GM23338 (cell line): ENCODE data around the gene OR5H2. TPM values are rescaled to one million over a fixed set of nuclear protein-coding genes. Genes with fewer than 3 reads are reported as not detected.
A peak's percentile ranks its signal among the peaks of the same experiment; 100 is the strongest.

Source experiments
- ATAC-seq: fragments of 200-7000 bp; cut with Tn5 transposase; 3 replicates; pipeline ENCODE4 v1.9.1; 2020
- DNase-seq: peaks from one replicate; pipeline ENCODE4 v3.0.0-alpha.2; 2015; ENCODE audit warnings: low spot score
- H2AFZ ChIP-seq: fragments of 200-600 bp; sonication (generic); 2 replicates; pipeline ENCODE4 v1.8.0; 2016; ENCODE audit warnings: antibody characterized with exemption, mild to moderate bottlenecking, moderate library complexity
- H3F3A ChIP-seq: fragments of 200-600 bp; sonication (generic); replicated peaks from 2 replicates; pipeline ENCODE4 v1.8.0; 2017; ENCODE audit warnings: antibody characterized with exemption, mixed run types, low read depth
- H3K27ac ChIP-seq: fragments of 200-600 bp; sonication (generic); 2 replicates; pipeline ENCODE4 v1.6.1; 2016; ENCODE audit warnings: low read depth
- H3K27me3 ChIP-seq: fragments of 200-600 bp; sonication (generic); 2 replicates; pipeline ENCODE4 v1.8.0; 2016; ENCODE audit warnings: mild to moderate bottlenecking, mixed run types, moderate library complexity; ENCODE audit not compliant: insufficient read depth
- H3K36me3 ChIP-seq: fragments of 200-600 bp; sonication (generic); 2 replicates; pipeline ENCODE4 v1.8.0; 2016; ENCODE audit warnings: mild to moderate bottlenecking; ENCODE audit not compliant: insufficient read depth
- H3K4me1 ChIP-seq: fragments of 200-600 bp; sonication (generic); 2 replicates; pipeline ENCODE4 v1.8.0; 2016; ENCODE audit warnings: mild to moderate bottlenecking, moderate library complexity; ENCODE audit not compliant: insufficient read depth
- H3K4me2 ChIP-seq: fragments of 200-600 bp; sonication (generic); 2 replicates; pipeline ENCODE4 v1.7.1; 2017; ENCODE audit warnings: mixed run types
- H3K4me3 ChIP-seq: fragments of 200-600 bp; sonication (generic); 2 replicates; pipeline ENCODE4 v1.6.1; 2016; ENCODE audit warnings: mixed run types
- H3K79me2 ChIP-seq: fragments of 200-600 bp; sonication (generic); replicated peaks from 2 replicates; pipeline ENCODE4 v1.8.0; 2017; ENCODE audit warnings: mild to moderate bottlenecking; ENCODE audit not compliant: insufficient read depth
- H3K9me2 ChIP-seq: fragments of 200-600 bp; sonication (generic); 2 replicates; pipeline ENCODE4 v1.8.0; 2017; ENCODE audit not compliant: insufficient read depth
- H4K20me1 ChIP-seq: fragments of 200-600 bp; sonication (generic); replicated peaks from 2 replicates; pipeline ENCODE4 v1.8.0; 2017; ENCODE audit warnings: mild to moderate bottlenecking; ENCODE audit not compliant: insufficient read depth
- H3K27ac Mint-ChIP-seq: 2 replicates; pipeline ENCODE4 v1.8.0; 2020; ENCODE audit warnings: inconsistent platforms, mild to moderate bottlenecking, moderate library complexity, mixed read lengths
- H3K27me3 Mint-ChIP-seq: 3 replicates; pipeline ENCODE4 v1.8.0; 2022; ENCODE audit warnings: low read depth, mild to moderate bottlenecking, moderate library complexity, mixed read lengths, inconsistent platforms; ENCODE audit not compliant: insufficient read depth, poor library complexity
- H3K36me3 Mint-ChIP-seq: 3 replicates; pipeline ENCODE4 v1.8.0; 2021; ENCODE audit warnings: low read depth, mild to moderate bottlenecking, inconsistent platforms, moderate library complexity, mixed read lengths
- H3K4me1 Mint-ChIP-seq: 3 replicates; pipeline ENCODE4 v1.8.0; 2020; ENCODE audit warnings: mild to moderate bottlenecking, inconsistent platforms, mixed read lengths
- H3K4me3 Mint-ChIP-seq: 3 replicates; pipeline ENCODE4 v1.8.0; 2021; ENCODE audit warnings: moderate library complexity, mild to moderate bottlenecking, inconsistent platforms, mixed read lengths
- H3K9me3 Mint-ChIP-seq: 3 replicates; pipeline ENCODE4 v1.8.0; 2020; ENCODE audit warnings: moderate library complexity, mild to moderate bottlenecking, inconsistent platforms, mixed read lengths
- CREB1 ChIP-seq: fragments of 250-450 bp; sonication (Bioruptor Pico); IDR thresholded peaks from 2 replicates; pipeline ENCODE4 v1.5.0; 2020; ENCODE audit warnings: low read depth, mild to moderate bottlenecking, moderate library complexity
- CTCF ChIP-seq, 2 experiments: fragments of 200-600 bp in 1 of 2; sonication (generic) in 1 of 2; conservative IDR thresholded peaks; 2 replicates each; pipeline versions ENCODE4 v1.5.1 to v1.6.1; 2016 to 2017; ENCODE audit warnings: antibody characterized with exemption in 2 of 2, low read depth in 2 of 2, mild to moderate bottlenecking in 2 of 2, moderate library complexity in 1 of 2
- EZH2 ChIP-seq: fragments of 200-600 bp; sonication (generic); IDR thresholded peaks from one replicate; pipeline ENCODE4 v1.8.0; 2017; ENCODE audit warnings: antibody characterized with exemption, mild to moderate bottlenecking, low read depth; ENCODE audit not compliant: unreplicated experiment
- EZH2phosphoT487 ChIP-seq: fragments of 200-600 bp; sonication (generic); IDR thresholded peaks from one replicate; pipeline ENCODE4 v1.8.1; 2018; ENCODE audit warnings: antibody characterized with exemption; ENCODE audit not compliant: unreplicated experiment
- JUNB ChIP-seq: IDR thresholded peaks from one replicate; pipeline ENCODE4 v1.6.1; 2016; ENCODE audit warnings: antibody characterized with exemption; ENCODE audit not compliant: unreplicated experiment
- NANOG ChIP-seq: IDR thresholded peaks from 2 replicates; pipeline ENCODE4 v1.6.1; 2016; ENCODE audit warnings: antibody characterized with exemption, borderline replicate concordance
- POLR2AphosphoS5 ChIP-seq: IDR thresholded peaks from 2 replicates; pipeline ENCODE4 v1.6.1; 2016; ENCODE audit warnings: antibody characterized with exemption, low read depth
- REST ChIP-seq: IDR thresholded peaks from one replicate; pipeline ENCODE4 v1.6.1; 2018; ENCODE audit warnings: antibody characterized with exemption; ENCODE audit not compliant: unreplicated experiment
- STAT1 ChIP-seq: IDR thresholded peaks from one replicate; pipeline ENCODE4 v1.6.1; 2016; ENCODE audit warnings: antibody characterized with exemption; ENCODE audit not compliant: unreplicated experiment
- ZNF114 ChIP-seq: fragments of 250-450 bp; sonication (Bioruptor Pico); IDR thresholded peaks from 2 replicates; pipeline ENCODE4 v1.5.0; 2020; ENCODE audit warnings: mild to moderate bottlenecking, moderate library complexity
- ZNF331 ChIP-seq: fragments of 250-450 bp; sonication (Bioruptor Pico); IDR thresholded peaks from 2 replicates; pipeline ENCODE4 v1.5.0; 2020; ENCODE audit warnings: low read depth, mild to moderate bottlenecking, moderate library complexity
- ZNF462 ChIP-seq: fragments of 250-450 bp; sonication (Bioruptor Pico); IDR thresholded peaks from 2 replicates; pipeline ENCODE4 v1.5.0; 2020; ENCODE audit warnings: mild to moderate bottlenecking, moderate library complexity
- polyA plus RNA-seq: library from polyadenylated mRNA; unstranded; fragments of >200 nt; fragmentation: Nextera tagmentation; extraction: Ambion mirVana; gene quantifications from 2 replicates; pipeline ENCODE4 v1.2.1, GENCODE V29; 2016
- total RNA-seq: library from RNA; depleted of rRNA; stranded (reverse); fragments of >200 nt; shearing (Covaris generic); gene quantifications from 2 replicates; pipeline ENCODE4 v1.2.3, GENCODE V29; 2014
- TF ChIP-seq, protein P1 (sequence below): IDR thresholded peaks from 2 replicates; pipeline ENCODE4 v1.6.1; 2016; ENCODE audit warnings: antibody characterized with exemption

Gene OR5H2
- total and polyA plus RNA-seq, 2 experiments from 2014 or later, result 1.1 TPM; not detected in 1

DNA sequence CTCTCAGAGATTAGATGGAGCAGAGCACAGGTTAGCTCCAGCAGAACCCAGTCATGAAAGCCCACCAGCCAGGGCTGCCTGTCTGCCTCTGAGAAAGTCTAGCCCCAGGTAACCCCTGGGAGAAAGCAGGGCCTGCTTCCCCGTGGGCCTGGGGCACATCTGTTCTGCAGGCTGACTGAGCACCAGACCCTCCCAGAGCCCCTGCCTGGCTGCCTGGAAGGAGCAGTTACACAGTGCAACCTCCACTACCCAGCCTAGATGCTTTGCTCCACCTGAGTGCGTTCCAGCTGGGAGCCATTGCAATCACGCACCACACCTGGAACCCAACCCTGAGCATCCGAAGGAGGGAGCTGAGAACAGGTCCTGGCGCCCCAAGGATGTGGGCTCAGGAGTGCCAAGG, 46.6 kb downstream of the OR5H2 start:
- no peak for TF ChIP-seq CTCF (conservative IDR thresholded peaks at IDR 0.05; ENCODE audit: low read depth in 2 of 2)
- no peak for TF ChIP-seq STAT1
- TF ChIP-seq ZNF114 (CRISPR knock-in tag), result no peak
- TF ChIP-seq, protein P1, sequence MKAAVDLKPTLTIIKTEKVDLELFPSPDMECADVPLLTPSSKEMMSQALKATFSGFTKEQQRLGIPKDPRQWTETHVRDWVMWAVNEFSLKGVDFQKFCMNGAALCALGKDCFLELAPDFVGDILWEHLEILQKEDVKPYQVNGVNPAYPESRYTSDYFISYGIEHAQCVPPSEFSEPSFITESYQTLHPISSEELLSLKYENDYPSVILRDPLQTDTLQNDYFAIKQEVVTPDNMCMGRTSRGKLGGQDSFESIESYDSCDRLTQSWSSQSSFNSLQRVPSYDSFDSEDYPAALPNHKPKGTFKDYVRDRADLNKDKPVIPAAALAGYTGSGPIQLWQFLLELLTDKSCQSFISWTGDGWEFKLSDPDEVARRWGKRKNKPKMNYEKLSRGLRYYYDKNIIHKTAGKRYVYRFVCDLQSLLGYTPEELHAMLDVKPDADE, result no peak
- TF ChIP-seq EZH2, result no peak
- no peak for TF ChIP-seq ZNF462 (CRISPR knock-in tag)
- TF ChIP-seq ZNF331, result no peak
- TF ChIP-seq EZH2phosphoT487, result no peak
- no peak for TF ChIP-seq REST
- no peak for TF ChIP-seq CREB1 (CRISPR knock-in tag)
- no peak for TF ChIP-seq JUNB
- TF ChIP-seq POLR2AphosphoS5, result no peak
- TF ChIP-seq NANOG, result no peak
- peak; percentile 32 for DNase-seq
- Histone ChIP-seq H3K36me3 (no peaks in the 10 kb centered on the region), H3F3A (no peaks in the 10 kb centered on the region), H3K4me3 (no peak overlapping the region), H3K4me1 (peaks cover 30% of the 10 kb centered on the region), H3K79me2 (peaks cover 10% of the 10 kb centered on the region), H3K27me3 (no peaks in the 10 kb centered on the region), H3K4me2 (no peak overlapping the region), H4K20me1 (no peaks in the 10 kb centered on the region), H3K9me2 (no peaks in the 10 kb centered on the region), H3K27ac (peak overlapping the region; percentile 96; the same call in 1 of the 2 replicates), H2AFZ (no peak overlapping the region)
- no peak overlapping the region for H3K27ac Mint-ChIP-seq
- H3K9me3 Mint-ChIP-seq, result no peaks in the 10 kb centered on the region
- peaks cover 41% of the 10 kb centered on the region for H3K4me1 Mint-ChIP-seq
- H3K27me3 Mint-ChIP-seq, result peaks cover 2% of the 10 kb centered on the region
- ATAC-seq, result peak; percentile 5; the same call in 1 of the 3 replicates
- H3K36me3 Mint-ChIP-seq, result no peaks in the 10 kb centered on the region
- H3K4me3 Mint-ChIP-seq, result no peak overlapping the region
